Stimulated activated CD4-positive, alpha-beta T cell treated with anti-CD3 and anti-CD28 coated beads, Interleukin-12 subunit alpha, Interleukin-12 subunit beta, amount 100 ng/mL, for 24 hours (primary cell): ENCODE results near the gene JAML.

Source experiments
- DNase-seq, 2 experiments: peaks; one replicate each; pipeline ENCODE4 v3.0.0-alpha.2; 2020; ENCODE audit warnings: low read depth in 2 of 2

Gene JAML

GRCh38 chr11:118240999-118241763 is 16.4 kb upstream of the JAML start:
- DNase-seq = peak in 1 of 2 experiments; percentile 45

- no peak for DNase-seq
Observed at GRCh38 chr11:118239509-118240205, 14.8 kb upstream of the JAML start.

GRCh38 chr11:118238929-118239328 is 14.1 kb upstream of the JAML start:
- DNase-seq = no peak

DNA sequence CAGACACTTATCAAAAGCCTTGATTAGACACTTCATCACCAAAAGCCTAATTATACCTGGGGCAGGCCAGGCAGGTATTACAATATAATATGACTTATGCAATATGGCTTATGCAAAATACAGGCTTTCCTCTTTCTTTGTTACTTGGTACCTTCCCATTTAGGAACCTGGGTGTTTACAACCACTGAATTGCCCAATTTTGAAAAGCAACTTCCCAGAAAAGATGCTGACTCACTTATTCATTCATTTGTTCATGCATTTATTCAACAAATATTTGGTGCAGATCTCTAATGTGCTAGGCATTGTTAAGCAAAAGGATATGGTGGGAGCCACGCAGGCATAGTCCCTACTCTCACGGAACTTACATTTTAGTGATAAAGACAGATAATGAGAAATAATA is 13.6 kb upstream of the JAML start:
- no peak for DNase-seq

- DNase-seq = no peak
Observed at GRCh38 chr11:118236170-118236569, 11.4 kb upstream of the JAML start.

GRCh38 chr11:118234833-118235232 is 10.0 kb upstream of the JAML start:
- DNase-seq = no peak

DNA sequence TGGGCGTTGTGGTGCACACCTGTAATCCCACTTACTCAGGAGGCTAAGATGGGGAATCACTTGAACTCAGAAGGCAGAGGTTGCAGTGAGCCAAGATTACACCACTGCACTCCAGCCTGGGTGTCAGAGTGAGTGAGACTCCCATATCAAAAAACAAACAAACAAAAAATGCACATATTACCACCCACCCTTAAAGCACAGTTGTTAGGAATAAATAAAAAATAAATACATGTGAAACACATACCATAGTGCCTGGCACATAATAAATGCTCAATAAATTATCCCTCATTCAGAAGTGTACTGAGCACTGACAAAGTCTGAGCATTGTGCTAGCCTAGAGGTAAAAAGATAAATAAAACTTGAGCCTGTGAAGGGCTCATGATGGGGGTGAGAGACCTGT is 9.0 kb upstream of the JAML start:
- DNase-seq = no peak

DNA sequence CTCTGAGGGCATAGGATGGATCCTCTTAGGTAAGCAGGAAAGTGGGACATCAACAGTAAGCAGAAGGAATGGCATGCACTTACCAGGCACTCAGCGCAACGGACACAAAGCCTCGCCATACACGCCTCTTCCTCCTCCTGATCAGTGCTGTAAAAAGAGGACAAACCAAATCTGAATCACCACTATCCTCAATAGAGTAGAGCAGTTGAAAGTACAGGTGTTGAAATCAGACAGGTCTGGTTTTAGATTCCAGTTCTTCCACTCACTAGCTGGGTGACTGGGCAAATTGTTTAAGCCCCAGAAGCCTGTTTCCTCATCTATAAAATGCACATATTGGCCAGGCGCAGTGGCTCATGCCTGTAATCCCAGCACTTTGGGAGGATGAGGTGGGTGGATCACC is 8.6 kb upstream of the JAML start:
- DNase-seq = no peak

- DNase-seq = no peak
Observed at GRCh38 chr11:118232659-118233058, 7.8 kb upstream of the JAML start.

GRCh38 chr11:118231461-118231860 is 6.7 kb upstream of the JAML start:
- no peak for DNase-seq

GRCh38 chr11:118230088-118230487 is 5.3 kb upstream of the JAML start:
- DNase-seq = no peak

GRCh38 chr11:118229274-118229847 is 4.5 kb upstream of the JAML start:
- no peak for DNase-seq

DNA sequence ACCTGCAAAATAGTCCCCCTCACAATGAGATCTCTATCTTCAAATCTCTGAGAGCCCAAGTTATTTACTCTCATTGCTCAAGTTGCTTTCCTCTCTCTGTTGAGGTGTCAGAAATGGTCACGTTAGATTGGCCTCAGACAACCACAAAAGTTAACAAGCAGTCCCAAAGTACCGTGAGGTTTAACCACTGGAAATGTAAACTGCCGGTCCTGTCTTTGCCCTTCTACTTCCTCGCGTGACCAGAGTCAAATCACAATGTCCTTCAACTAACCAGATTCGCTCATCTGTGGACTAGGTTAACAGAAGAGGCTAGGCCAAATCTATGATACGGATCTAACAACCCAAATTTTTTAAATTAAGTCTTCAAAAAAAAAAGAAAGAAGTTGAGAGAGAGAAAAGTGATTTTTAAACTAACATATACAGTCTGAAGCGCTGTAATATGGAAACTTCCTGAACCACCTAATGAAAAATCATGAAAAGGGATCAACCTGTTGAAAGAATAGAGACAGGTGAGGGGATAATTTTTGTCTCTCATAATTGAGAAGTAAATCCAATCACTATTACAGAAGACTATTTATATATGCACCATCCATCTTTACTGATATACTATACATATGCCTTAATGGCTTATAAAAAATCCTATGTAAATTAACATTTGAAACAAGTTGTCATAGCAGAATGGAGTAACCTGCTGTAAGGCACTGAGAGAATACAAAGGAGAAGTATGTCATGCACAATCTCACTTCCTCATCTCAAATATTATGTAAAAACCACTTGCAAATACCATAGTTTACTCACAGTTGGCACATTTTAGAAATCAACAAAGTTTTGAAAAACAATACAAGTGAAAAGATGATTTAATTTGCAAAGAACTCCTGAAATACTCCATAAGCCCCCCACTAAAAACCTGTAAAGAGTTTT is 3.3 kb upstream of the JAML start:
- DNase-seq = no peak

- DNase-seq = no peak
Observed at GRCh38 chr11:118226781-118227180, 2.0 kb upstream of the JAML start.

GRCh38 chr11:118226296-118226695 is 1.5 kb upstream of the JAML start:
- DNase-seq = no peak

DNA sequence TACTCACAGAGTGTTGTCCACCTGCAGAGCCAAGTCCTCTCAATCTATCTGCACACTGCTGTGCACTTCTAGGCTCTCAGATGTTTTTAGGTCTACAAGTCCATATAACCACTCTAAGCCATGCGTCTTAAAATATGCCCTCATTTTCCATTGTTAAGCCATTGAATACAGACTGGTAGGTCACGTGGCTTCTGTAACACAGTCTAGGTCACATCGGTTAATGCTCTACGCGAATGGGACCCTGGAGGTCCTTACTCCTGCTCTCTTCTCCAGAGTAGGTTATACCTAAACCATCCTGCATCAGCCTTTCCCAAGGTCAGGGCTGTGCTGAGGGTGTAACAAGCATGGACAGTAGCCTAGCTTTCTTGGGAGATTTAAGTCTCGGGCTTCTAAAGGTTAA is 819 bp downstream of the JAML start:
- DNase-seq = no peak

DNA sequence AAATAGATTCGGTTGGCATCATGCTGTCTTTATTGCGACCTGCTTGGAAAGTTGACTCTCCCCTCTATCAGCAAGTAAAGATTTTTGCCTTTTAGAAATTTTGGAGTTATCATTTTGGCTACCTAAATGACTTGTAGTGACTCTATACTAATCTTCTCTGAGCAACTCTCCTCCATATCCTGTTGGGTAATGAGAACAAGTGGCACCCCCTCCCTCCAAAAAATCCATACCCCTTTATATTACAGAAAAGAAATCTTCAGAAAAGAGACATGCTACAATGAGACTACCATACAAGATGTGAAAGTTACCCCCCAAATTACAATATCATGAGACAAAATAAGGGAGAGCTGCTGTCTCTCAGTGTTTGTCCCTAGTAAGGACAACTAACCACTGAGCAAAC is 1.2 kb downstream of the JAML start:
- DNase-seq = no peak

GRCh38 chr11:118222437-118222836 is 2.4 kb downstream of the JAML start:
- DNase-seq = no peak

GRCh38 chr11:118221419-118221818 is 3.4 kb downstream of the JAML start:
- no peak for DNase-seq

- no peak for DNase-seq
Observed at GRCh38 chr11:118219732-118220131, 5.1 kb downstream of the JAML start.

DNA sequence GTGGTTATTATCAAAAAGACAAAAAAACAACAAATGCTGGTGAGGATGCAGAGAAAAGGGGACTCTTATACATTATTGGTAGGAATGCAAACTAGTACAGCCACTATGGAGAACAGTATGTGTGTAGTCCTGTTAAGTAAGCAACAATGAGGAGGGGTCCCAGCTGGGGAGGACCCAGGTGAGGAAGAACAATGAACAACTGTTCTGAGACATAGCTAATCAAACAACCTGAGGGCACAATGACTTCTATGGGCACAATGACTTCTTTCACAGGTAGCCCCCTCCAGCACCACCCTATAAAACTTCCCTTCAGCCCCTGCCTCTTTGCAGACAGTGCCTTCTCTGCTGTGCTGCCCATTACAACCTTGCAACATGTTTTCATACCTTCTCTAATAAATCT is 5.6 kb downstream of the JAML start:
- no peak for DNase-seq

- no peak for DNase-seq
Observed at GRCh38 chr11:118217575-118217974, 7.2 kb downstream of the JAML start.
